Measurements from ENCODE around the gene DRAM1. TPM values are rescaled to one million over a fixed set of nuclear protein-coding genes. Genes with fewer than 3 reads are reported as not detected.

DRAM1 gene
- total RNA-seq, 4 donors from 2014 or later: 4.5 to 8.1 (median 5.9) TPM

DNA sequence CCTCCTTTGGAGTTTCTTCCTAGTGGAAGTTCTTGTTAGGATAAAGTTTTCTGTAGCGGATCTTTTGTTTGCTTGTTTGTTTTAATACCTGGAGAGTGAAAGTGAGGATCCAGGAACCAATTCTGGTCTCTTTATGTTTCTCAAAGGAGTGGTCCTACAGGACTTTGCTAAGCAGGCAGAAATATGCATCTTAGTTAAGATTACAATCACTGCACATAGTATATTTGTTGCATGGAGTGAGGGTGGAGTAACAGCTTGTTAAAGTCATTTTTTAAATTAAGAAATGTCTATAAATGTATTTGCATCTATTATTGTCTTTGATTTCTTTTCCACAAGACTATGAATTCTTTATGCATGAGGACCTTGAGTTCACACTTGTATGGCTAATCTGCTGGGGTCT, 76.7 kb downstream of the DRAM1 start:
- 96% methylated on average over 1 of the region's 1 CpG for WGBS, 2 donors
- TF ChIP-seq, protein P1, sequence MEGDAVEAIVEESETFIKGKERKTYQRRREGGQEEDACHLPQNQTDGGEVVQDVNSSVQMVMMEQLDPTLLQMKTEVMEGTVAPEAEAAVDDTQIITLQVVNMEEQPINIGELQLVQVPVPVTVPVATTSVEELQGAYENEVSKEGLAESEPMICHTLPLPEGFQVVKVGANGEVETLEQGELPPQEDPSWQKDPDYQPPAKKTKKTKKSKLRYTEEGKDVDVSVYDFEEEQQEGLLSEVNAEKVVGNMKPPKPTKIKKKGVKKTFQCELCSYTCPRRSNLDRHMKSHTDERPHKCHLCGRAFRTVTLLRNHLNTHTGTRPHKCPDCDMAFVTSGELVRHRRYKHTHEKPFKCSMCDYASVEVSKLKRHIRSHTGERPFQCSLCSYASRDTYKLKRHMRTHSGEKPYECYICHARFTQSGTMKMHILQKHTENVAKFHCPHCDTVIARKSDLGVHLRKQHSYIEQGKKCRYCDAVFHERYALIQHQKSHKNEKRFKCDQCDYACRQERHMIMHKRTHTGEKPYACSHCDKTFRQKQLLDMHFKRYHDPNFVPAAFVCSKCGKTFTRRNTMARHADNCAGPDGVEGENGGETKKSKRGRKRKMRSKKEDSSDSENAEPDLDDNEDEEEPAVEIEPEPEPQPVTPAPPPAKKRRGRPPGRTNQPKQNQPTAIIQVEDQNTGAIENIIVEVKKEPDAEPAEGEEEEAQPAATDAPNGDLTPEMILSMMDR (IDR thresholded peaks at IDR 0.05): no peak
- no peak for TF ChIP-seq POLR2A (IDR thresholded peaks at IDR 0.05)
- no peak for DNase-seq (ENCODE audit: low spot score in 2 of 2)
- H3K4me3 ChIP-seq (ENCODE audit: low read depth, poor library complexity, severe bottlenecking): no peak overlapping the region
- intact Hi-C loops (cut with DNase I; ENCODE audit: low total_unique reads): no loop called here

DNA sequence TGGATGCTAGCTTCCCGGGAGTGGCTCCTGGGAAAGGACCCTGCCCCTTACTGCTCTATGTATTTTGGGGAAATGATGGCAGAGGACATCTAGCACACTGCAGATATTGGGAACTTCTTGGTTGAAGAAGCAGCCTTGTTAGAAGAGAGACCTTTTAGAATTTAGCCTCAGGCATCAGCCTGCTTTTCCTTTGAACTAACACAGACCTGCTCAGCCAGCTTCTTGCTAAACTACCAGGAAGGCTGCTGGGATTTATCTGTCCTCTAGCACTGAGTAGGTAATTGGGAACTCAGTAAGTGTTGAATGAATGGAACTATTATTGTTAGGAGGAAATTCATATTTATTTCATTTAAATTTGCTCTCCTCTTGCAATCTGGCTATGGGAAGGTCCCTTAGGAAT, 77.3 kb downstream of the DRAM1 start:
- TF ChIP-seq POLR2A (IDR thresholded peaks at IDR 0.05): no peak
- TF ChIP-seq, protein P1 (IDR thresholded peaks at IDR 0.05): no peak
- WGBS, 2 donors: 69 to 71% methylated on average over 1 of the region's 1 CpG

DNA sequence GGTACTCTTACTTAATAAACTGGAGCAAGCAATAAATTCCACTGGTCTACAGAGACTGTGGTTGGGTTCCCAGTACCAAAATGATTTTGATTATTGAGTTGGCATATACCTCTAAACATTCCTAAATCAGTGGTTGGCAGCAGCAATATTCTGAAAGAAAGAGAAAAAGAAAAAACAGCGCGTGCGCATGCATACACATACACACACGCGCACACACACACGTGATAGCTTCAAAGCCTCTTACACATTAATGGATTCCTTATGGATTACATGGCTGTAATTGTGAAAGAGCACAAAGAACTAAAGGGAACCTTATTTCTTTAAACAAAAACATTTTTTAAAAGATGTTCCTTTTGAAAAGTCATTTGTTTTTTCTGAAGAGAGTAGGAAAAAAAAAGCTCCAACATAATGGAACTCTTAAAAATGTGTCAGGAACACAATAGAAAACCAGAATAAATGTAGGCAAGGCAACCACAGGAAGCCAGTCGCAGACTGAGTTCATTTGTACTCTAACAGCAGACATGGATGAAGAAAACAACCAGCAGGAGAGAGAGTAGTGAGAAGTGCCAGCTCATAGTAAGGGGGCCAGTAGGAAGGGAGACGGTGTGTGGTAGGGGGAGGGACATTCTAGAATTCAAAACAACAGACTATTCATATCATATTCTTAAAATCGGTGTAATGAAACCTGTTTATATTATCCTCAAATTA, 80.0 kb downstream of the DRAM1 start:
- TF ChIP-seq, protein P1 (IDR thresholded peaks at IDR 0.05): no peak
- no peak for TF ChIP-seq POLR2A (IDR thresholded peaks at IDR 0.05)
- 57 to 59% methylated on average over 9 of the region's 9 CpGs for WGBS, 2 donors
- intact Hi-C loops (cut with DNase I; ENCODE audit: low total_unique reads): no loop called here
- DNase-seq (ENCODE audit: low spot score in 2 of 2): no peak
- H3K4me3 ChIP-seq (ENCODE audit: low read depth, poor library complexity, severe bottlenecking): no peak overlapping the region

More for the DNA sequence above, 77.3 kb downstream of the DRAM1 start:
- intact Hi-C loops (cut with DNase I; ENCODE audit: low total_unique reads): no loop called here
- no peak overlapping the region for H3K4me3 ChIP-seq (ENCODE audit: low read depth, poor library complexity, severe bottlenecking)
- no peak for DNase-seq (ENCODE audit: low spot score in 2 of 2)

DNA sequence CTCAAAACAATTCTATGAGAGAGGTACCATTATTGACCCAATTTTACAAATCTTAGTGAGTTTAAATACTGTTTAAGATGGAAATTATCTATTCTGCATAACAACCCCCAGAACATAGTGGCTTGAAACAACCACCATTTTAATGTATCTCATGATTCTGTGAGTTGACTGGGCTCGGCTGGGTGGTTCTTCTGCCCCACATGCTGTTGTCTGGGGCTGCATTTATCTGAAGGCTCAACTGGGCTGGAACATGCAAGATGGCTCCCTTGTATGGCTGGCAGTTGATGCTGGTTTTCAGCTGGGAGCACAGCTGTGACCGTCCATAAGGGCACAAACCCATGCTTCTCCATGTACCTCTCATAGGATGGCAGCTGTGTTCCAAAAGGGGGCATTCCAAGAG, 82.2 kb downstream of the DRAM1 start:
- no peak for DNase-seq (ENCODE audit: low spot score in 2 of 2)
- TF ChIP-seq, protein P1 (IDR thresholded peaks at IDR 0.05): no peak
- intact Hi-C loops (cut with DNase I; ENCODE audit: low total_unique reads): no loop called here
- H3K4me3 ChIP-seq (ENCODE audit: low read depth, poor library complexity, severe bottlenecking): no peak overlapping the region
- 95 to 100% methylated on average over 2 of the region's 2 CpGs for WGBS, 2 donors

DNA sequence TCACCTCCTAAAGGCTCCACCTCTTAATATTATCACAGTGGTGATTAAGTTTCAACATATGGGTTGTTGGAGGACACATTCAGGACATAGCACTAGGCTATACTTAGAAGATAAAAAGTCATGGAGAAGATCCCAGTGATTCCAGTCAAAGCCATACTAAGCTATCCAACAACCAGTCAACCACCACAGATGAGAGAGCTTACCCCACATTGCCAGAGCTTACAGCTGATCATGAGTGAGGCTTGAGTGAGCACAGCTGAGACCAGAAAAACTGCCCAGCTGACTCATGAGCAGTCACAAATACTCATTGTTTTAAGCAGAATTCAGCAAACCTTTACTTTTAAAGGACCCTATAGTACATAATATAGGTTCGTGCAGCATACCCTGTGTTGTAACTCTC, 85.1 kb downstream of the DRAM1 start:
- TF ChIP-seq POLR2A (IDR thresholded peaks at IDR 0.05): no peak
- TF ChIP-seq, protein P1 (IDR thresholded peaks at IDR 0.05): no peak
- DNase-seq (ENCODE audit: low spot score in 2 of 2): no peak
- intact Hi-C loops (cut with DNase I; ENCODE audit: low total_unique reads): no loop called here
- 80 to 92% methylated on average over 1 of the region's 1 CpG for WGBS, 2 donors
- H3K4me3 ChIP-seq (ENCODE audit: low read depth, poor library complexity, severe bottlenecking): no peak overlapping the region

DNA sequence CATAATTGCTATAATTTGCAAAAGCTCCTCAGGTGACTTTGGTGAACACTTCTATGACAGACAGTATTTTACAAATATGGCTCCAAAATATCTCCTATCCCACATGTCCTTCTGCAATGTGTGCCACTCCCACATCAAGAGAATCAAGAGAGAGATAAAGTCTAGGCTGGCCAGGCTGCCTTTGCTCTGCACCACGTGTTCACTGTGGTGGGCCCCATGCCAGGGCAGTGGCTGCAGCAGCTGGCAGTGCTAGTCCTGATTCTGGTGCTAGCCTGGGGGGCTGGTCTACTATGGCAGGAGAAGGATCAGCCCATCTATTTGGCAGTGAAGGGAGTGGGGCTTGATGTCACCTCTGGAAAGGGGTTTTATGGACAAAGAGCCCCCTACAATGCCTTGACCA, 86.3 kb downstream of the DRAM1 start:
- H3K4me3 ChIP-seq (ENCODE audit: low read depth, poor library complexity, severe bottlenecking): no peak overlapping the region
- WGBS, 2 donors: 0% methylated on average over 1 of the region's 1 CpG
- DNase-seq (ENCODE audit: low spot score in 2 of 2): no peak
- TF ChIP-seq, protein P1 (IDR thresholded peaks at IDR 0.05): no peak
- TF ChIP-seq POLR2A (IDR thresholded peaks at IDR 0.05): no peak
- intact Hi-C loops (cut with DNase I; ENCODE audit: low total_unique reads): no loop called here

Measured in lower leg skin (tissue), 4 donors.